Erythroblast (primary cell): ENCODE data around the gene DAB2IP.

Experiments
- GATA1 ChIP-seq: IDR thresholded peaks from 2 replicates; pipeline ENCODE4 v1.6.1; 2011; ENCODE audit warnings: low read depth, mild to moderate bottlenecking, control low read depth, low read length, moderate library complexity
- POLR2A ChIP-seq: IDR thresholded peaks from 2 replicates; pipeline ENCODE4 v1.6.1; 2011; ENCODE audit warnings: mild to moderate bottlenecking, low read length

- TF ChIP-seq POLR2A (no peak), GATA1 (no peak)
Observed at GRCh38 chr9:121681404-121681803, 30.0 kb downstream of the DAB2IP start.
